Hepatocyte (in vitro differentiated cells): Measurements from ENCODE around the gene CACNA1C. TPM values are rescaled to one million over a fixed set of nuclear protein-coding genes. Genes with fewer than 3 reads are reported as not detected.

Experiments
- DNase-seq: peaks from one replicate; pipeline ENCODE4 v3.0.0-alpha.2; 2016; ENCODE audit warnings: low spot score
- H2AFZ ChIP-seq: fragments of 200-600 bp; sonication (generic); 2 replicates; pipeline ENCODE4 v1.6.0; 2016; ENCODE audit warnings: antibody characterized with exemption, mild to moderate bottlenecking
- H3K27ac ChIP-seq: fragments of 200-600 bp; sonication (generic); 2 replicates; pipeline ENCODE4 v1.5.1; 2016; ENCODE audit warnings: mild to moderate bottlenecking
- H3K27me3 ChIP-seq: fragments of 200-600 bp; sonication (generic); 2 replicates; pipeline ENCODE4 v1.6.1; 2016
- H3K36me3 ChIP-seq: fragments of 200-600 bp; sonication (generic); replicated peaks from 2 replicates; pipeline ENCODE4 v1.5.1; 2016; ENCODE audit warnings: low read depth; ENCODE audit not compliant: insufficient read depth
- H3K4me1 ChIP-seq: fragments of 200-600 bp; sonication (generic); 2 replicates; pipeline ENCODE4 v1.5.1; 2016; ENCODE audit warnings: mild to moderate bottlenecking, moderate library complexity; ENCODE audit not compliant: insufficient read depth
- H3K4me2 ChIP-seq: fragments of 200-600 bp; sonication (generic); 2 replicates; pipeline ENCODE4 v1.6.0; 2016
- H3K4me3 ChIP-seq: fragments of 200-600 bp; sonication (generic); 2 replicates; pipeline ENCODE4 v1.5.1; 2016; ENCODE audit warnings: mild to moderate bottlenecking
- H3K79me2 ChIP-seq: fragments of 200-600 bp; sonication (generic); 2 replicates; pipeline ENCODE4 v1.6.0; 2017; ENCODE audit warnings: mild to moderate bottlenecking
- H3K9me2 ChIP-seq: fragments of 200-600 bp; sonication (generic); replicated peaks from 2 replicates; pipeline ENCODE4 v1.6.0; 2017; ENCODE audit warnings: mild to moderate bottlenecking; ENCODE audit not compliant: insufficient read depth
- H3K9me3 ChIP-seq: fragments of 200-600 bp; sonication (generic); 2 replicates; pipeline ENCODE4 v1.5.1; 2016; ENCODE audit warnings: low read depth, mild to moderate bottlenecking
- H4K20me1 ChIP-seq: fragments of 200-600 bp; sonication (generic); 2 replicates; pipeline ENCODE4 v1.6.0; 2016; ENCODE audit warnings: mild to moderate bottlenecking; ENCODE audit not compliant: insufficient read depth, poor library complexity, severe bottlenecking
- CTCF ChIP-seq: fragments of 200-600 bp; sonication (generic); IDR thresholded peaks from 2 replicates; pipeline ENCODE4 v1.5.1; 2016; ENCODE audit warnings: antibody characterized with exemption, mild to moderate bottlenecking; ENCODE audit not compliant: poor library complexity
- EZH2 ChIP-seq: fragments of 200-600 bp; sonication (generic); IDR thresholded peaks from 2 replicates; pipeline ENCODE4 v1.6.1; 2016; ENCODE audit warnings: antibody characterized with exemption, mild to moderate bottlenecking, borderline replicate concordance
- EZH2phosphoT487 ChIP-seq: fragments of 200-600 bp; sonication (generic); IDR thresholded peaks from one replicate; pipeline ENCODE4 v1.6.1; 2018; ENCODE audit warnings: antibody characterized with exemption, mild to moderate bottlenecking, low read depth, moderate library complexity; ENCODE audit not compliant: unreplicated experiment, severe bottlenecking
- WGBS: methylation state at CpG from one replicate; pipeline ENCODE4 v1.1.6; 2016; ENCODE audit warnings: low lambda C conversion rate; ENCODE audit errors: missing lambda C conversion rate; 5-methylcytosine and 5-hydroxymethylcytosine counted together
- polyA plus RNA-seq: library from polyadenylated mRNA; unstranded; fragments of >200 nt; fragmentation: Nextera tagmentation; extraction: Ambion mirVana; gene quantifications from 2 replicates; pipeline ENCODE4 v1.2.1, GENCODE V29; 2016
- total RNA-seq: library from RNA; depleted of rRNA; stranded (reverse); fragments of >200 nt; gene quantifications from 2 replicates; pipeline ENCODE4 v1.2.3, GENCODE V29; 2014

CACNA1C gene
- total and polyA plus RNA-seq, 2 experiments from 2014 or later = 3.2 to 4.0 TPM

- Histone ChIP-seq H3K4me1 (peaks cover 16% of the 10 kb centered on the region), H3K9me2 (no peaks in the 10 kb centered on the region), H3K9me3 (no peaks in the 10 kb centered on the region), H3K4me3 (no peak overlapping the region), H3K4me2 (no peak overlapping the region), H3K79me2 (no peaks in the 10 kb centered on the region), H3K27ac (no peak overlapping the region), H4K20me1 (no peaks in the 10 kb centered on the region), H3K36me3 (no peaks in the 10 kb centered on the region), H2AFZ (no peak overlapping the region), H3K27me3 (no peaks in the 10 kb centered on the region)
- no peak for DNase-seq
- WGBS = 72% methylated on average over 6 of the region's 6 CpGs
- TF ChIP-seq CTCF (no peak), EZH2phosphoT487 (no peak), EZH2 (no peak)
Measured at GRCh38 chr12:2353691-2354090, 300.9 kb downstream of the CACNA1C start.

- no peak for DNase-seq
- Histone ChIP-seq H3K4me3 (no peak overlapping the region), H3K79me2 (no peaks in the 10 kb centered on the region), H4K20me1 (no peaks in the 10 kb centered on the region), H3K27ac (no peak overlapping the region), H3K9me3 (no peaks in the 10 kb centered on the region), H3K36me3 (no peaks in the 10 kb centered on the region), H3K27me3 (no peaks in the 10 kb centered on the region), H3K4me2 (no peak overlapping the region), H2AFZ (no peak overlapping the region), H3K4me1 (peaks cover 16% of the 10 kb centered on the region), H3K9me2 (no peaks in the 10 kb centered on the region)
- 68% methylated on average over 19 of the region's 19 CpGs for WGBS
- TF ChIP-seq EZH2phosphoT487 (no peak), CTCF (no peak)
Measured at GRCh38 chr12:2354151-2354991, 301.6 kb downstream of the CACNA1C start.

- Histone ChIP-seq H3K4me1 (peaks cover 16% of the 10 kb centered on the region), H3K9me2 (no peaks in the 10 kb centered on the region), H3K79me2 (no peaks in the 10 kb centered on the region), H3K4me2 (no peak overlapping the region), H3K36me3 (no peaks in the 10 kb centered on the region), H2AFZ (no peak overlapping the region), H3K27me3 (no peaks in the 10 kb centered on the region), H3K9me3 (no peaks in the 10 kb centered on the region), H4K20me1 (no peaks in the 10 kb centered on the region), H3K4me3 (no peak overlapping the region), H3K27ac (no peak overlapping the region)
- no peak for DNase-seq
- WGBS = 89% methylated on average over 3 of the region's 3 CpGs
- TF ChIP-seq EZH2phosphoT487 (no peak), CTCF (no peak), EZH2 (no peak)
Measured at GRCh38 chr12:2355198-2355597, 302.4 kb downstream of the CACNA1C start.
